GM12874 (cell line): ENCODE results near the gene TSHZ2.

Source experiments
- CTCF ChIP-seq: IDR thresholded peaks from 2 replicates; pipeline ENCODE4 v1.5.1; 2011; ENCODE audit warnings: low read depth, mild to moderate bottlenecking, control low read depth, low read length, moderate library complexity; ENCODE audit not compliant: insufficient read depth

Gene TSHZ2

DNA sequence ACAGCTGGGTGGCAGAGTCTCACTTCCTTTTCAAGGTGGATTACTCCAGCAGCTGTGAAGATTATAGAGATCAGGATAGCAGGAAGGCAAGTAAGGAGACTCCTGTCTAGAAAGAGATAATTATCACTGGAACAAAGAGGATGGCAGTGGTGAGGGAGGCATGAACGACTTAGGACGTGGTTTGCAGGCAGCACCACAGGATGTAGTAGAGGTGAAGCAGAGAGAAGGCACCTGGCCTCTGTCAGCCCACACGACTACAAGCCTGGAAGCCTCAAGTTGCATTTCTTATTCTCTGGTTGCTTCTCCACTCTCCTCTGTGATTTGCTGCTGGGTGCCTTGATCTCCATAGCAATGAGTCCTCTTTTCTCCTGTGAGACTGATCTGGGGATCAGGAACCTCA is 62.7 kb downstream of the TSHZ2 start:
- no peak for TF ChIP-seq CTCF

GRCh38 chr20:53036992-53037391 is 64.8 kb downstream of the TSHZ2 start:
- TF ChIP-seq CTCF = no peak

DNA sequence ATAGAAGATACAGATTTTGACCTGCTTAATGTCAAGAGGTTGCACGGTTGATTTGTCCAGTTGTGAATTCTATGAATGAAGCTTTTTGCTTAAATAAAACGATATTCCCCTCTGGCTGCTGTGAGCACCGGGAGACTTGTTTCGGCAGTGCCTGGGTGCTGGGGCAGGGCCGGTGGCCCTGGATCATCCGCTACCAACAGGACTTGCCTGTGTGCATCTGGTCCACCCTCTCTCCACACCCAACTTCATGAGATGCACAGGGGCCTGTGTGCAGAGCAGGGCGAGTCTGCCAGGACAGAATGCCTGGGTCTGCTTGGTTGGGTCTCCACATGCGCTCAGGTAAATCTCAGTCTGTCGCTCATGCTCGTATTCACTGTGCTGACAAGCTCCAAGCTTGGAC is 65.5 kb downstream of the TSHZ2 start:
- TF ChIP-seq CTCF = no peak

DNA sequence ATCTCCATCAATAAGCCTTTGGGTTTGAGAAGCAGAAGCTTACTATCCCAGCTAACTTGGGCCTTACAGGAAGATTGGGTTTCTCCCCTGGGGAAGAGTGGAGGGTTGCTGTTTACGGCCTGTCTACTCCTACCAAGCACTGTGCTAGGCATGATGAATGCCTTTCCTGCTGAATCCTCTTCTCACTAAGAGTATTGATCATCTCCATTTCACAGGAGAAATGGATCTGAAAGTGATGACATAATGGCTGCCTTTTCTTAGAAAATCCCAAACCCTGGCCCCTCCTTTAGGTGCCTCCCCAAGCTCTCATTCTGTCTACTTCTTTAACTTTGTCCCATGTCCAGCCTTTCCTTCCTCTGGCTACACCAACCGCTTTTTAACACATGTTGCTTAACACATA is 66.1 kb downstream of the TSHZ2 start:
- TF ChIP-seq CTCF = no peak

GRCh38 chr20:53040693-53041589 is 68.8 kb downstream of the TSHZ2 start:
- no peak for TF ChIP-seq CTCF

- TF ChIP-seq CTCF = no peak
Measured at GRCh38 chr20:53042521-53042920, 70.4 kb downstream of the TSHZ2 start.

DNA sequence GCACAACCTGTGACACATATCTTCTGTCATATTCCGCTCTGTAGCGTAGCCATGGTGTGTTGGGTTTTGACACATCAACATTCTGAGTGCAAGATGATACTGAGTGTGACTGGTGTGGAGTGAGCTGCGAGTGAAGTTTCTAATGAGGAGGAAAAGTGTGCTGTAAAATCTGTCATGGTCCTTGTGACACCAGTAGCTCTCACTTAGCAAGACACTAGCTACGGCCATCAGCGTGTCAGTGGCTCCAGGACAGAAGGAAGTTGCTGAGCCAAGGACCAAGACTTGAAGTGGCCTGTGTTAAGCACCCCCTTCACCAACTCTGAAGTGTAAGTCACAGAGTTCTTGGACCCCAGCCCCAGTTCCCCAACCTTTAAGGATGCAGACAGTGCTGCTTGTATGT is 72.1 kb downstream of the TSHZ2 start:
- TF ChIP-seq CTCF = no peak
